ENCODE results near the gene TOR1B.
"Not testable (repeated sequence)": the region's sequence is repeated elsewhere in the genome, so short reads cannot be mapped to it uniquely, and the experiment has no call there.

The TOR1B gene, protein sequence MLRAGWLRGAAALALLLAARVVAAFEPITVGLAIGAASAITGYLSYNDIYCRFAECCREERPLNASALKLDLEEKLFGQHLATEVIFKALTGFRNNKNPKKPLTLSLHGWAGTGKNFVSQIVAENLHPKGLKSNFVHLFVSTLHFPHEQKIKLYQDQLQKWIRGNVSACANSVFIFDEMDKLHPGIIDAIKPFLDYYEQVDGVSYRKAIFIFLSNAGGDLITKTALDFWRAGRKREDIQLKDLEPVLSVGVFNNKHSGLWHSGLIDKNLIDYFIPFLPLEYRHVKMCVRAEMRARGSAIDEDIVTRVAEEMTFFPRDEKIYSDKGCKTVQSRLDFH

DNA sequence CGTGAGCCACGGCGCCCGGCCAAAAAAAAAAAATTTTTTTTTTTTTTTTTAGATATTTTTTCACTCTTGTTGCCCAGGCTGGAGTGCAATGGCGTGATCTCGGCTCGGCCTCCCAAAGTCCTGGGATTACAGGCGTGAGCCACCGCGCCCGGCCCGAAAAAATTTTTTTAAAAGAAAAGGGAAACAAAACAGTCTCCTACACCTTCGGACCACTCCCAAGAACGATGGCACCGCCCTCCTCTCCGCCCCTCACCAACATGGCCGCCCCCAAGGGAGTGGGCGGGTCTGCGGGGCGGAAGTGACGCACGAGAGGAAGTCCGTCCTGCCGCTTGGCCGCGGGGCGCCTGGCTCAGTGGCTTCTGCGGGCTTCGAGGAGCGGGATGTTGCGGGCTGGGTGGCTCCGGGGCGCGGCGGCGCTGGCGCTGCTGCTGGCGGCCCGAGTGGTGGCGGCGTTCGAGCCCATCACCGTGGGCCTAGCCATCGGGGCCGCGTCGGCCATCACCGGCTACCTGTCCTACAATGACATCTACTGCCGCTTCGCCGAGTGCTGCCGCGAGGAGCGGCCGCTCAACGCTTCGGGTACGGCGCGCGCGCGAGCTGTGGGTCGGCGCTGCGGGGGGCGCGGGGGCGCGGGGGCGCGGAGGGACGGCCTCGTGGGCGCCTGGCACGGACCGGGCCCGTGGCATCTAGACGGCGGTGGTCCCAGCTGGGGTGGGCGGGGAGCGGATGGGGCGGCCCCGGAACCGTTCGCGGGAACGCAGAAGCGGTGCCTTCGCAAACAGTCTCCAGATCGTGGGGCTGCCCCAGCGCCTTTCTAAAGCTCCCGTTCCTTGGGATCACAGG is at the start of gene TOR1B:
TSS of gene TOR1B (plus strand) at position 352 of the 843 bp plus-strand sequence. CDS start at position 381, 29 bp downstream.
- peak; percentile 96 for DNase-seq
- ATAC-seq: peak; percentile 91

DNA sequence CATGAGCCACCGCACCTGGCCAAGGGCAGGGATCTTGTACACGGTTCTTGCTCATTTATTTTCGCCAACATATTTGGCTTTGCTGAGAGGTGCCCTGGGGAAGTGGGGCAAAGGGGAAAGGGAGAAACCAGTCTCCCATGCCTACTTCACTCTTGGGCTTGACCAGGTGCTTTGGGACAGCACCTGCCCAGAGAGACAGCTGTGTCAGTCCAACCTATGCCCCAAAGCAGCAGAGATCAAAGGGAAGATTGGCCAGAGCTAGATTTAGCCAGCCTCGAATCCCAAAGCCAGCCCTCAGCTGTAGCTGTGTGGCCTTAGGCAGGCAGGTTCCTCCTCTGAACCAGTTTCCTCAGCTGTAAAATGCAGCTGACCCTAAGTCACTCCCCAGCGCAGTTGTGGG is 47.8 kb upstream of the TOR1B start:
- no peak for ATAC-seq
- DNase-seq: no peak

DNA sequence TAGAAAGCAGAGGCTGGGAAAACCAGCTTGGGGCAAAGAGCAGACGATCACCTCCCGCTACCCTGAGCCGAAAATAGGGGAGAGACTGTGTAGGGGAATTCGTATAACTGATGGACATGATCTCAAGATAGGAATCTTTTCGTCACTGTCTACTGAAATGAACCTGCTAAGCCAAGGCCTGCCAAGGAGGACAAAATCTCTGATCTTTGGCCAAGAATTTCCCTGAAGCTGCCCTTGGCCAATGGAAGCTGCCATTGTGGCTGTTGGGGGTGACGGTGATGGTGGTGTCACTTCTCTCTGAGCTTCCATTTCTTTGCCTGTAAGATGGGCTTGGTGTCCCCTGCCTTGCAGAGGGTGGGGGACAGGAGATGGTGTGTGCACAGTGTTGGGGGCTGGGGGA is 46.8 kb upstream of the TOR1B start:
- DNase-seq (no peak), ATAC-seq (no peak)

DNA sequence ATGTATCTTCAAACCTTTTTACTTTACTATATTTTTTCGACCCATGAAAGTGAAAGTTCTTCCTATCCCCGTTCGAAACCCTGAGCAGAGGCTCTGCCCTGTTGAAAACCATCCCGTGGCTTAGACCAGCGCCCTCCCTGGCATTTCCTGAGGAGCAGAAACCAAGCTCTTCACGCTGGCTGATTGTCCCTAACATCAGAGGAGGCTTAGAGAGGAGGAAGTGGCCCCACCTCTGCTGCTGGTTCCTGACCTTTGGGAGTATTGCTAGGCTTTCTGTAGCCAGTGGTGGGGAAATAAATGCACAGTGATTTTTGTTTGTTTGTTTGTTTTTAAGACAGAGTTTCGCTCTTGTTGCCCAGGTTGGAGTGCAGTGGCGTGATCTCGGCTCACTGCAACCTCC is 45.9 kb upstream of the TOR1B start:
- ATAC-seq: no peak
- no peak for DNase-seq

DNA sequence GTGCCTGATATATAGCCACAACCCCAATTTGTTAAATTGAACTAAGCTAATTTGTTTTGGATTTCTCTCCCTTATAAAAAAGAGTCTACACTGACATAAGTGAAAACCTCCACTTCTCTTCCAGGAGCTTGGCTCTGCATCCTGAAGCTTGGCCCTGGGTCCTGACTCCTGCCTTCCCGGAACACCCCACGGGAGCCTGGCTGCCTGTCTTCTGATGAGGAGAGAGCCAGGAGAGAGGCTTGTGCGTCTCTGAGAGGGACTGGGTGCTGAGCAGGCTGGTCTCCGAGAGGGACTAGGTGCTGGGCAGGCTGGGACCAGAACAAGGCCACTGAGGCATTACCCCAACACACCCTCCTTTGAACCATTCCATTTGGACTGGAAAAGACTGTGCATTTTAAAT is 43.7 kb upstream of the TOR1B start:
- ATAC-seq: no peak
- no peak for DNase-seq

DNA sequence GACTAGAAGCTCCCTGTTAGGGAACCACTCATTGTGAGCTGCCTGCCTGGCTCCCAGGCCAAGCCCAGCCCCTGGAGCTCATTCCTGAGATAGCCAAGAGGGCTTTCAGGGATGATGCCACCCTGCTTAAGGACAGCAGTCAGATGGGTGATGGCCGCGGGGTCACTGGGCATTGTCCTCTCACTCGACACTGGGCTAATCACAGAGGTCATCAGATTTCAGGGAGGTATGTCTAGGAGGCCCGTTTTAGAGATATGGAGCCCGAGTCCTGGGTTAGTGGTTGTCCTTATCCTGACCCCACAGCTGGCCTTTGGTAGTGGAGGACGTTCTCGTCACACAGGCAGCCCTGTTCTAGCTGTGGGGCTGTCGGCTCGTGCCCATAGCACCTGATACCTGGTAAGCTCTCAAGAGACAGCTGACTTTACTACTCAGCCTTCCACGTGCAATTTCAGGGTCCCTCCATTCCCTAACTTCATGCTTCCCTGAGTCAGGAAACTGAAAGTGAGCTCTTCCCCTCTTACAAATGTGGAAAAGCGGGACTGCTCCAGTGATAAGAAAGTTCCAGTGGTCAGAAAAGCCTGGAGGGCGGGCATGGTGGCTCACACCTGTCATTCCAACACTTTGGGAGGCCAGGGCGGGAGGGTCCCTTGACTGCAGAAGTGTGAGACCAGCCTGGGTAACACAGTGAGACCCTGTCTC is 43.0 kb upstream of the TOR1B start:
- ATAC-seq (no peak), DNase-seq (no peak)

DNA sequence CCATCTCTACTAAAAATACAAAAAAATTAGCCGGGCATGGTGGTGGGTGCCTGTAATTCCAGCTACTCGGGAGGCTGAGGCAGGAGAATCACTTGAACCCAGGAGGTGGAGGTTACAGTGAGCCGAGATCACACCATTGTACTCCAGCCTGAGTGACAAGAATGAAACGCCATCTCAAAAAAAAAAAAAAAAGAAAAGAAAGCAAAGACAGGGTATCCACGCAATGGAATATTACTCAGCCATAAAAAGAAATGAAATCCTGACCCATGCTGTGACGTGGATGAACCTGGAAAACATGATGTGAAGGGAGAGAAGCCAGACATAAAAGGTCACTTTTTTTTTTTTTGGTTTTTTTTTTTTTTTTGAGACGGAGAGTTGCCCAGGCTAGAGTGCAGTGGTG is 42.2 kb upstream of the TOR1B start:
- ATAC-seq, DNase-seq: not testable (repeated sequence)

DNA sequence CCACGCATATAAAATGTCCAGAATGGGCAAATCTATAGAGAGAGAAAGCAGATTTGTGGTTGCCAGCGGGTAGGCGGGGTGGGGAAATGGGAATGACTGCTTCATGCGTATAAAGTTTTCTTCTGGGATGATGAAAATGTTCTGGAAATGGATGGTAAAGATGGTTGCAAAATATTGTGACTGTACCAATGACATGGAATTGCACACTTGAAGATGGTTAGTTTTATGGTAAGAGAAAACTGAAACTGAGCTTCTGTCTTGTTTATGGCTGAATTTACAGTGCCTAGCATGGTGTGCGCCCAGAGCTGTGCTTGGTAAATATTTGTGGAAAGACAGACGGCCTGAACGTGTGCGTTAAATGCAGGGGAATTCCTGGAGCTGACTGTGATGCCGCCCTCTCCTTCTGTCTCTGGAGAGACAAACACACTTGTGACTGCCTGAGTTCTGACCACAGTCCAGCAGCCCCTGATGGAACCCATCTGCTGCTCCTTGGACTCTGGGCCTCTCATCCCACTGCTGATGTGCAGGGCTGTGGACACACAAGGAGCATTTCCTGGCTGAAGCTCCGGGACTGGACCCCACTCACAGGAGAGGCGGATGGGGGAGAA is 41.6 kb upstream of the TOR1B start:
- no peak for ATAC-seq
- no peak for DNase-seq

DNA sequence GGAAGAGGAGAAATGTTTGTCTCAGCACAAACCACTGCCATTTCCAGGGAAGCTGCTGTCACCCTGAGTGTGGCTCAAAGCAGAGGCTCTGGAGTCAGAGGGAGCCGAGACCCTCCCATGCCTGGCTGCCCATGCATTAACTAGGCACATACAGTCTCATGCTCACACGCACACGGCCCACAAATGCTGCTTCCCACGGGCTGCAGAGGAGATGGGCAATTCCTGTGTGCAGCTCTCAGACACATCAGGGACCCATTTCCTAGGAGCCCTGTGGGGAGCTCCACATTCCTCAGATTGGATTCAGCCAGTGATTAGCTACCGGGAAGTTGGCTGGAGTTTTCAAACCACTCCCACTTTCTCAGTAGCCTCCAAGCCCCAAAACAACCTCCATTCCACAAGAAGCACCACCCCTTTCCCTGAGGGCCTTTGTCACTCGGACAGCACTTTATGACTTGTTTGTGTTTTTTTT is 41.0 kb upstream of the TOR1B start:
- ATAC-seq (no peak), DNase-seq (no peak)

DNA sequence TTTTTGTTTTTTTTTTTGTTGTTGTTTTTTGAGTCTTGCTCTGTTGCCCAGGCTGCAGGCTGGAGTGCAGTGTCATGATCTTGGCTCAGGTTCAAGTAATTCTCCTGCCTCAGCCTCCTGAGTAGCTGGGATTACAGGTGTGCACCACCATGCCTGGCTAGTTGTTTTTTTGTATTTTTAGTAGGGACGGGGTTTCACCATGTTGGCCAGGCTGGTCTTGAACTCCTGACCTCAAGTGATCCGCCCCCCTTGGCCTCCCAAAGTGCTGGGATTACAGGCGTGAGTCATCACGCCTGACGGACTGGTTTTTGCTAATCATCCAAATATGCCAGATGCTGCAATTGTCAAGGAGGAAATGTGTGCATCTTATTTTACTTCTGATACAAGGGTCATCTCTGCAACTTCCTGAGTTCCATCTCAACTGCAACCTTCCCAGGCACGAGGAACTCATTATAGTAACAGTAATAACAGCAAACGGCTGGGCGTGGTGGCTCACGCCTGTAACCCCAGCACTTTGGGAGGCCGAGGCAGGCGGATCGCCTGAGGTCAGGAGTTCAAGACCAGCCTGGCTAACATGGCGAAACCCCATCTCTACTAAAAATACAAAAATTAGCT is 40.5 kb upstream of the TOR1B start:
- not testable (repeated sequence) for DNase-seq, ATAC-seq

DNA sequence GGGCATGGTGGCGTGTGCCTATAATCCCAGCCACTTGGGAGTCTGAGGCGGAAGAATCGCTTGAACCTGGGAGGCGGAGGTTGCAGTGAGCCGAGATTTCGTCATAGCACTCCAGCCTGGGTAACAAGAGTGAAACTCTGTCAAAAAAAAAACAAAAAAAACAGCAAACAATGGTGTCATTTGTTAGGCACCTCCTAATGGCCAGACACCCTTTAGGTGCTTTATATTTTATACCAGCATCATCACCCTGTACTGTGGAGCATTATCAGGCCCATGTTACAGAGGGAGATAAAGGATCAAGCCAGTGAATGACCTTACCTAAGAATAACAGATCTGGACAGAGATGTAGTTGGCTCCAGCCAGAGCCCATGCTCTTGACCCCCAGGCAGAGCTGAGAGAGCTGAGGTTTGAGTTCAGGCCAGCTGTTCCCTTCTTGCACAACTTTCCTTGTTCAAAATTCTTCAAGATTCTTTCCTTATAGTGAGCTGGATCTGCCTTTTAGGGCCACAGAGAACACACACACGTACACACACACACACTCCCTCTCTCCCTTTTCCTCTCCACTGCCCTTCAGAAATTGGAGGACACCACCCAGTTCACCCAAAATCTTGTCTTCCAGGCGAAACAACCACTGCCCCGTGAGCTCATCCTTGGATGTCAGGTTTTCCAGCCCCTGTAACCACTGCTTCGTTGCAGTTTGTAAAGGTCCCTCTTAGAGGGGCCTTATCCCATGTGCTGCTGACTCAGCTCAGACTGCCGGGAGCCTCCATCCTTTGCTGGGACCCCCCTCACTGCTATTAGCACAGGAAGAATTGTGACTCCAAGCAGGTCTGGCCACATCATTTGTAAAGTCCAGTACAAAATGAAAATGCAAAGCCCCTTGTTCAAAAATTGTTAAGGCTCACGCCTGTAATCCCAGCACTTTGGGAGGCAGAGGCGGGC is 39.7 kb upstream of the TOR1B start:
- ATAC-seq (no peak), DNase-seq (no peak)

DNA sequence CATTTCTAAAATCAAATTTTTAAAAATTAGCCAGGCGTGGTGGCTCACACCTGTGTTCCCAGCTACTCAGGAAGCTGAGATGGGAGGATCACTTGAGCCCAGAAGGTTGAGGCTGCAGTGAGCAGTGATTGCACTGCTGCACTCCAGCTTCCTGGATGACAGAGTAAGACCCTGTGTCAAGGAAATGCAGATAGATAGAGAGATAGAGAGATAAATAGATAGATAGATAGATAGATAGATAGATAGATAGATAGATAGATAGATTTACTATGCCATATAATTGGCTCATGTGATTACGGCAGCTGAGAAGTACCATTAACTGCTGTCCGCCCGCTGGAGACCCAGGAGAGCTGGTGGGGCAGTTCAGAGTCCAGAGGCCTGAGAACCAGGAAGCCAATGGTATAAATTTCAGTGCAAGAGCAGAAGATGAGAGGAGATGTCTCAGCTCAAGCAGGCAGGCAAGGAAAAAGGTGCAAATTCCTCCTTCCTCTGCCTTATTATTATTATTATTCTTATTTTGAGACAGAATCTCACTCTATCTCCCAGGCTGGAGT is 37.1 kb upstream of the TOR1B start:
- ATAC-seq: no peak
- DNase-seq: no peak

DNA sequence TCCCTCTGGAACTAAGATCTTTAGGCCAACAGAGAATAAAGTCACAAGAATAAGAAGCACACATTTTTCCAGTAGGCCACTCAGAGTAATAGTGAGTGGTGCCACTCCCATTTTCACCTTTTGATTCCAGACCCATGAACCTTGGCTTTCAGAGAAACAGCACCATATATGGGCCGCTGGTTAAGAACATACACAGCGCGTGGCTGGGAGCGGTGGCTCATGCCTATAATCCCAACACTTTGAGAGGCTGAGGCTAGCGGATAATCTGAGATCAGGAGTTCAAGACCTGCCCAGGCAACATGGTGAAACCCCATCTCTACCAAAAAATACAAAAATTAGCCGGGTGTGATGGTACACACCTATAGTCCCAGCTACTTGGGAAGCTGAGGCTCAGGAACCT is 34.5 kb upstream of the TOR1B start:
- ATAC-seq (no peak), DNase-seq (no peak)

DNA sequence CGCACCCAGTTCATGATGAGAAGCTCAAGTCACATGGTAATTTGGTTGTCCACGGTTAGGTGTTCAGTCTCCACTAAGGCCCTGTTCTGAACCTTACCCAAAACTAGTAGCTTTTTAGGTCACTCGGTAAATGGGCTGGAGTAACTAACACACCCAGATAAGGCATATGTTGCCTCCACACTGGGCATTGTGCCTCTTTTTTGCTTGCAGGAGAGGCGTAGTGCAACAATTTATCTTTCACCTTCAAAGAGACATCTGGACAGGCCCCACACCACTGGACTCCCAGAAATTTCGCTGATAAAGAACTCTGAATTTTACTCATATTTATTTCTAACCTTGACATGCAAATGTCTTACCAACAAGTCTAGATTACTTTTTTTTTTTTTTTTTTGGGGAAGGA is 33.3 kb upstream of the TOR1B start:
- ATAC-seq (no peak), DNase-seq (no peak)

DNA sequence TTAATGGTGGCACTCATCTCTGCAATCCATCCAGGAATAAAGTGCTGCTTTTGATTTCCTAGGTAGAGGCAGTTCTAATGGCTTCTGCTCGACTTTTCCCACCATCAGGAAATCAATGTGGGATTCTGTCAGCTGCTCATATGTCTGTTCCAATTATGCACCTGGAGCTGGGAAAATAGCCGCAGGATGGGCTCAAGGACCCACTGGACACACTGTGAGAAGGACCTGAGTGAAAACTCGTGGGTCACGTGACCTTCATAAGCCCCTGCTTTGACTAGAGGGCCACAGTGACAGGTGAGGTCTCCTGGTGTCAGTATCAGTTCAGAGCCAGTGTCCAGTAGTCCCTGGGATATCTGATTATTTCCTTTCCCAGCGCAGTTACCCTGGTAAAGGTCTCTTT is 32.2 kb upstream of the TOR1B start:
- ATAC-seq (no peak), DNase-seq (no peak)

DNA sequence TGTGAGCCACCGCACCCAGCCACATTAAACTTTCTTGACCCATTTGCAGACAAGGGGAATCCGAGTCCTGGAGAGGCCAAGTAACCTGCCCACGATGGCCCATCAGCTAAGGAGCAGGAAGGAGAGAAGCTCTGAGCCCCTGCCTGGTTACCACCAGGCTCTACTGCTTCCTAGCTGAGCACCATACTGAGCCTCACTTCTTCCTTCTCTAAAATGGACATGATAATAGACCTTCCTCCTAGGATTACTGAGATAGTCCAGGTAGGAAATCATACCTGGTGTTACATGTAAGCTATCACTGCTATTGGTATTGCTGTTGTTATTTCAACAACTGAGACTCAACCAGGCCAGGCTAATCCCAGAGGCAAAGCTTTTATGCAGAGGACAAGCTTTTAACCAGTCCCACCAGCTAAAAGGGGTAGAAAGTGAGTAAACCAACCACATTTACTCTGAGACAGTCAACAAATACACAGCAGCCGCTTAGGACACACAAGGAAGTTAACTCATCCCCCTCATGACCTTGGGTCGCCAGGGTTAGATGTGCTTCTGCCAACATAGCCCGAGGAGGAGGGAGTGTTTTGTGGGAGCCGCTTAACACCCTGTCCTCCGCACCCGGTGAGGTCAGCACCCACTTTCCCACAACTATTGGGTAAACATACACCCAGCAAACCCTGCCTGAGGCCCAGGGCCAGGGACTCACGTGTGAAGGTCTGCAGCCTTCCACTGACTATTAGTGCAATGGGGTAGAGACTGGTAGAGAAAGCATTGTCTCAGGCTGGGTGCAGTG is 29.5 kb upstream of the TOR1B start:
- ATAC-seq (no peak), DNase-seq (no peak)

DNA sequence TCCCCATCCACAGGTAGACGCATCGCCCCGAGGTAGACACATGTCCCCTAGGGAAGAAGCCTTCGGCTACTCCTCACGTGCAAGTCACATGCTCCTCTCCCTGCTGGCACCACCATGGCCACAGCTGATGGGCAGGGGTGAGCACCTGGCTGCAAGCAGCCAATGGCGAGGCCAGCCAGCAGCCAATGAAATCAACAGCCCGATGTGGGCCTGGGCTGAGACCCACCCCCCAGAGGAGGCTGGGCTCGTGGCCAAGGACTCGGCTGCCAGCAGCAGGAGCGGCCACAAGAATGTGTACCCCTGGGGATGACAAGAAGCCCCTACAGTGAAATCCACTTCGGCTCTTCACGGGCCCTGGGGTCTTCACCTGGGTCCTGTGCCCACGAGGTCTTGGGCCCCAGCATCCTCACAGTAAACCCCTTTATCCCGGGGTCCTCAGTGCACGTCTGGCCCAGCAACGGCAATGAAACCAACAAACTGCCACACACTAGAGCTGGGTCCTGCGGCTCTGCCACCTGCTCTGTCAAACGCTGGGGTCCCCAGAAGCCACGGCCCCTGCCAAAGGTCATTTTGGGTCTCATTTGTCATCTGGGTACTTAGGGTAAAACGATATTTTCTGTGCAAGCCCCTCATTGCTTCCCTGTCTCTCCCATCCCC is 28.1 kb upstream of the TOR1B start:
- no peak for DNase-seq

DNA sequence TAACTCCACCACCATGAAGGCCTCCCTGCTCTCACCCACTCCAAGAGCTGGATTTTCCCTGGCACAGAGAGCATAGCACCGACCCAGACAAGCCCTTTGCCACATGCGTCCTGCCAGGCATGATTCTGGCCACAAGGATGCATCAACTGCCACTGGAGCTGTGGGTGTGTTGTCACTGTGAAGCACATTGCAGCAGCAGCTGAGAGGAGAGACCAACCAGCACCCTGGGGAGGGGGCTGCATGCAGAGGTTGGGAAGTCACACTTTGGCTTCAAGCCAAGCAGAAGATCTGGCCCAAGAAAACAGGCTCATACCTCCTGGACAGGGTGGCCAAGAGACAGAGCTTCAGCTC is 27.6 kb upstream of the TOR1B start:
- no peak for ATAC-seq
- no peak for DNase-seq

More for the DNA sequence above, 28.1 kb upstream of the TOR1B start:
- no peak for ATAC-seq

DNA sequence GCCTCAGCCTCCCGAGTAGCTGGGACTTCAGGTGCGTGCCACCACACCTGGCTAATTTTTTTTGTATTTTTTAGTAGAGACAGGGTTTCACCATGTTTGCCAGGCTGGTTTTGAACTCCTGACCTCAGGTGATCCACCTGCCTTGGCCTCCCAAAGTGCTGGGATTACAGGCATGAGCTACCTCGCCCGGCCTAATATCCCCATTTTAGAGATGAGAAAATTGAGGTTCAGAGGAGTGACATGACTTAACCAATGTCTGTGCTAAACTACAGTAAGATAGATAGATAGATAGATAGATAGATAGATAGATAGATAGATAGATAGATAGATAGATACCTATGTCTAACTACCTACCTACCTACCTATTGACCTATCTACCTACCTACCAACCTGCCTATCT is 26.9 kb upstream of the TOR1B start:
- DNase-seq, ATAC-seq: not testable (repeated sequence)

All from stimulated activated naive CD8-positive, alpha-beta T cell treated with anti-CD3 and anti-CD28 coated beads, Interleukin-15, Interleukin-2, amounts not matched to agents 100 U/mL and 50 U/mL, for 24 hours (primary cell).